ENCODE measurements around the gene MAP1LC3B2.

MAP1LC3B2 gene

GRCh38 chr12:116603546-116604177, 44.5 kb downstream of the MAP1LC3B2 start:
- in situ Hi-C loops (cut with HindIII; ENCODE audit: low pct_ligation_motif_present, low pct_unique_long_range_greater_than_20kb, low sequenced_read_pairs): no loop called here
- DNase-seq: no peak

- in situ Hi-C loops (cut with HindIII; ENCODE audit: low pct_ligation_motif_present, low pct_unique_long_range_greater_than_20kb, low sequenced_read_pairs): no loop called here
- DNase-seq: no peak
These were observed 45.2 kb downstream of the MAP1LC3B2 start for GRCh38 chr12:116604178-116604895.

GRCh38 chr12:116604951-116605641, 45.9 kb downstream of the MAP1LC3B2 start:
- in situ Hi-C loops (cut with HindIII; ENCODE audit: low pct_ligation_motif_present, low pct_unique_long_range_greater_than_20kb, low sequenced_read_pairs): no loop called here
- no peak for DNase-seq

- in situ Hi-C loops (cut with HindIII; ENCODE audit: low pct_ligation_motif_present, low pct_unique_long_range_greater_than_20kb, low sequenced_read_pairs): no loop called here
- no peak for DNase-seq
These were observed 47.2 kb downstream of the MAP1LC3B2 start for GRCh38 chr12:116606397-116606796.

GRCh38 chr12:116607039-116607438, 47.9 kb downstream of the MAP1LC3B2 start:
- in situ Hi-C loops (cut with HindIII; ENCODE audit: low pct_ligation_motif_present, low pct_unique_long_range_greater_than_20kb, low sequenced_read_pairs): no loop called here
- no peak for DNase-seq

GRCh38 chr12:116609319-116610114, 50.3 kb downstream of the MAP1LC3B2 start:
- DNase-seq: peak; percentile 38
- in situ Hi-C loops (cut with HindIII; ENCODE audit: low pct_ligation_motif_present, low pct_unique_long_range_greater_than_20kb, low sequenced_read_pairs): no loop called here

- in situ Hi-C loops (cut with HindIII; ENCODE audit: low pct_ligation_motif_present, low pct_unique_long_range_greater_than_20kb, low sequenced_read_pairs): no loop called here
- DNase-seq: no peak
These were observed 51.9 kb downstream of the MAP1LC3B2 start for GRCh38 chr12:116610971-116611541.

GRCh38 chr12:116612436-116612835, 53.3 kb downstream of the MAP1LC3B2 start:
- DNase-seq: no peak
- in situ Hi-C loops (cut with HindIII; ENCODE audit: low pct_ligation_motif_present, low pct_unique_long_range_greater_than_20kb, low sequenced_read_pairs): no loop called here

- in situ Hi-C loops (cut with HindIII; ENCODE audit: low pct_ligation_motif_present, low pct_unique_long_range_greater_than_20kb, low sequenced_read_pairs): no loop called here
- no peak for DNase-seq
These were observed 54.1 kb downstream of the MAP1LC3B2 start for GRCh38 chr12:116613256-116613655.

- in situ Hi-C loops (cut with HindIII; ENCODE audit: low pct_ligation_motif_present, low pct_unique_long_range_greater_than_20kb, low sequenced_read_pairs): no loop called here
- no peak for DNase-seq
These were observed 55.2 kb downstream of the MAP1LC3B2 start for GRCh38 chr12:116614194-116614915.

- in situ Hi-C loops (cut with HindIII; ENCODE audit: low pct_ligation_motif_present, low pct_unique_long_range_greater_than_20kb, low sequenced_read_pairs): no loop called here
- DNase-seq: no peak
These were observed 56.1 kb downstream of the MAP1LC3B2 start for GRCh38 chr12:116615141-116615861.

- in situ Hi-C loops (cut with HindIII; ENCODE audit: low pct_ligation_motif_present, low pct_unique_long_range_greater_than_20kb, low sequenced_read_pairs): no loop called here
- DNase-seq: no peak
These were observed 57.5 kb downstream of the MAP1LC3B2 start for GRCh38 chr12:116616536-116617248.

- DNase-seq: no peak
- in situ Hi-C loops (cut with HindIII; ENCODE audit: low pct_ligation_motif_present, low pct_unique_long_range_greater_than_20kb, low sequenced_read_pairs): no loop called here
These were observed 60.1 kb downstream of the MAP1LC3B2 start for GRCh38 chr12:116619246-116619645.

GRCh38 chr12:116620124-116620491, 60.9 kb downstream of the MAP1LC3B2 start:
- in situ Hi-C loops (cut with HindIII; ENCODE audit: low pct_ligation_motif_present, low pct_unique_long_range_greater_than_20kb, low sequenced_read_pairs): no loop called here
- DNase-seq: no peak

GRCh38 chr12:116620492-116621191, 61.5 kb downstream of the MAP1LC3B2 start:
- in situ Hi-C loops (cut with HindIII; ENCODE audit: low pct_ligation_motif_present, low pct_unique_long_range_greater_than_20kb, low sequenced_read_pairs): no loop called here
- no peak for DNase-seq

GRCh38 chr12:116621194-116621593, 62.0 kb downstream of the MAP1LC3B2 start:
- DNase-seq: no peak
- in situ Hi-C loops (cut with HindIII; ENCODE audit: low pct_ligation_motif_present, low pct_unique_long_range_greater_than_20kb, low sequenced_read_pairs): no loop called here
